GM18508 (cell line): ENCODE data around the gene MATN1.

Experiments
- ATAC-seq: cut with Tn5 transposase; IDR thresholded peaks from one replicate; pipeline ENCODE4 v1.9.1; 2021; ENCODE audit warnings: moderate number of reproducible peaks; ENCODE audit not compliant: insufficient read depth, unreplicated experiment

MATN1 gene

DNA sequence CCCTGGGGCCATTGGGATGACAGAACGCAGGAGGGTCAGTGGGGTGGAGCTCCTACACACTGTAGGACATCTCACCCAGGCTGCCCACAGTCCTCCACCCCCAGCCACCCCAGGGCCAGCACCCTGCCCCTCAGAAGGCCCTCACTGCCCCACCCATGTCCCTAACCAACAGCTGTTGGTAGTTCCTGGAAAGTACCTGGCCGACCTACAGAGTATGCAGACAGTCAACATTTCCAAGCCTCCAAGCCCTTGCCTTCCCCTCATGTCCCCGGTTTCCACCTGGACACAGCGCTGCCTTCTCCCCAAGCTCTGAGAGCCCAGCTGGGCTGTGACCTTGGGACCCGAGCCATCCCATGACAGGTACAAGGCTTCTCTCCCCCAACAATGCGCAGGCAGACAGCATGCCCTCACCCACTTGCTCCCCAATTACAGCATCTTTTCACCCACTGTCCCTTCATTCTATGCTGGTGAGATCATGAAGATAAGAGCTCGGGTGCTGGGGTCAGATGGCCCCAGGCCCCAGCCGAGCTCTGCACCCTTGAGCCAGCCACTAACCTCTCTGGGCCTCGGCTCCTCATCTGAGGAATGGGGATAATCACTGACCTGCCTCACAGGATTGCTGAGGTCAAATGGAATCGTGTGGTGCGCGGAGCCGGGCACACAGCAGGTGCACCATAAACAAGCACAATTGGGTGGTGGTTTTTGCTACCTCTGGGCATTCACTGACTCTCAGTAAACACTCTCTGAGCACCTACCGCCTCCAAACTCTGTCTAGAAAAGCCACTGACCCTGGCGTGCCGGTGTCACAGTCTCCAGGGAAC is 23.0 kb upstream of the MATN1 start:
- no peak for ATAC-seq

DNA sequence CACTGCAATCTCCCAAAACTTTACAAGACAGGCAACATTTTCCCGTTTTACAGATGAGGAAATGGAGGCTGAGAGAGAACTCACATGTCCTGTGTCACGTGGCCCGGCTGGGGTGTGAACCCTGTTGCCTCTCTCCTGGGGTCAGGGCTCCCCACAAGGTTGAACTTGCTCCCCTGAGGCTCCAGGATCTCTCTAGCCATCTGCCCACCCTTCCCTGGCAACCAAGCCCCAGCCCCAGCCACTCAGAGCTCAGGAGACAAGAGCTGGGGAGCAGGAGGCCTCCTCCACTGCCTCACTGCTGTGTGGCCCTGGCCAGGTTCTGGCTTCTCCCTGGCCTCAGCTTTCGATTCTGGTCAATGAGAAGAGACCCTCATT is 22.4 kb upstream of the MATN1 start:
- ATAC-seq, result no peak

GRCh38 chr1:30745156-30745833 is 21.9 kb upstream of the MATN1 start:
- no peak for ATAC-seq

- no peak for ATAC-seq
Measured at GRCh38 chr1:30744060-30744756, 20.8 kb upstream of the MATN1 start.

DNA sequence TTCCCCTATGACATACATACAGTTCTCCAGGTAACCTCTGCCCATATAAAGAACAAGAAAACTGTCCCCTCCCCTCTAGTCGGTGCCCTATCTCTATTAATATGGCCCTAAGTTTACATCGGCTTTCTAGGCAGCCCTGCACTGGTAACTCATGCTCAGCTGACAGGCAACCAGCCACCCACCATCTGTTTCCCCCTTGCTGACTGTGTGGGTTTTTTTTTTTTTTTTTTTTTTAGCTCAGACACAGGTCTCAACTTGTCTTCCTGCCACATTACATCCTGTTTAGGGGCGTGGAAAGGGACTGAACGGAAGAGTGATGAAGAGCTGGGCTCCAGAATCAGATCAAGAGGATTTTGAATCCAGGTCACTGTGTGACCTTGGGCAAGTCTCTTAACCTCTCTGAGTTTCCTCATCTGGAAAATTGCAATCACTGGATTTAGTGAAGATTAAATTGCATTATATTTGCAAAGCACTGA is 20.2 kb upstream of the MATN1 start:
- no peak for ATAC-seq

DNA sequence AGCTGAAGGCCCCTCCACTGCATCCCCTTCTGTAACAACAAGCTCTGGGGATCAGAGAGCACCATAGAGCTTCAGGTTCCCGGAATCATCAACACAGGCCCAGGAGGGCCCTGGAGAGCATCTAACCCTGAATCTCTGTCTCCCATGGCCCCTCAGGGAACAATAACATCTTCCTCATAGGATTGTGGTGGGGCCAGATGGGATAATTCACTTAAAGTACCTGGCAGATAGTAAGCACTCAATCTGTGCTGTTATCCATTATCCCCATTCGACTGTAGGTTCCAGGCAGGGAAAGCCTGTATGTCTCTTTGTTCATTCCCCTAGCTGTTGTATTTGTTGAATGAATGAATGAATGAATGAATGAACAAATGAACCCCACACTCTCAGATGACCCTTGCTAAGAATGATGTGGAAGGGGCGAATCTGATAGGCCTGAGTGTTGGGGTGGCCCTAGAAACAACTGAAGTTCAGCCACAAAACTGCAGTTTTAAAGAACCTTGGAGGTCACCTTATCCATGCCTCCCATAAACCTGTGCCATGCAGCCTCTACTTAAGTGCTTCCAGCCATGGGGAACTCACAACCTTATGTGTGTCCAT is 19.7 kb upstream of the MATN1 start:
- no peak for ATAC-seq

DNA sequence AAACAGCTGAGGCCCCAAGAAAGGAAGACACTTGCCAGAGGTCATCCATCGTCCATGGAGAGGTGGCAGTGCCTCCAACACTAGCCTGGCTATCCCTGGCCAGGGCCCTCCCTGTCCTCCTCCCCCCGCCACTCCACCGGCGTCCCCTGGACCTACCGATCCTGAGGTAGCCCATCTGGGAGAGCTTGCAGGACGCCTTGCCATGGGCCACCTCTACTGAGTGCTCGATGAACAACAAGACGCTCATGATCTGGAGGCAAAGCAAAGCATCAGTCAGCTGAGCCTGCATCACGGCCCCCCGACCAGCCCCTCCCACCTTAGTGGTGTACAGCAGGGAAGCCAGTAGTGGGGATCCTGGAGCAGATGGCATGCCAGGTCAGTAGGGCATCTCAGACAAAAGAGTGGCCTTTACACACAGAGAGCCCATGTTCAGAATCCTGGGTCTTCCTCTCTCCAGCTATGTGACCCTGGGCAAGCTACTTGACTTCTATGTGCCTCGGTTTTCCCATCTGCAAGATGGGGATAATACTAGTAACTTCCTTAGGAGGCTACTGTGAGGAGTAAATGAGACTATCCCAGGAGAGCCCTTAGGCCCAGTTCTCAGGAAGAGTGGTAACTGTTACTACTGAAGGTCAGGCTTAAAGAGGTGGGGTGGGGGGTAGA is 19.0 kb upstream of the MATN1 start:
- no peak for ATAC-seq

- no peak for ATAC-seq
Measured at GRCh38 chr1:30741239-30741894, 18.0 kb upstream of the MATN1 start.

- ATAC-seq, result no peak
Measured at GRCh38 chr1:30740251-30741238, 17.2 kb upstream of the MATN1 start.

- ATAC-seq, result no peak
Measured at GRCh38 chr1:30739601-30740000, 16.2 kb upstream of the MATN1 start.

GRCh38 chr1:30738715-30739559 is 15.6 kb upstream of the MATN1 start:
- no peak for ATAC-seq

DNA sequence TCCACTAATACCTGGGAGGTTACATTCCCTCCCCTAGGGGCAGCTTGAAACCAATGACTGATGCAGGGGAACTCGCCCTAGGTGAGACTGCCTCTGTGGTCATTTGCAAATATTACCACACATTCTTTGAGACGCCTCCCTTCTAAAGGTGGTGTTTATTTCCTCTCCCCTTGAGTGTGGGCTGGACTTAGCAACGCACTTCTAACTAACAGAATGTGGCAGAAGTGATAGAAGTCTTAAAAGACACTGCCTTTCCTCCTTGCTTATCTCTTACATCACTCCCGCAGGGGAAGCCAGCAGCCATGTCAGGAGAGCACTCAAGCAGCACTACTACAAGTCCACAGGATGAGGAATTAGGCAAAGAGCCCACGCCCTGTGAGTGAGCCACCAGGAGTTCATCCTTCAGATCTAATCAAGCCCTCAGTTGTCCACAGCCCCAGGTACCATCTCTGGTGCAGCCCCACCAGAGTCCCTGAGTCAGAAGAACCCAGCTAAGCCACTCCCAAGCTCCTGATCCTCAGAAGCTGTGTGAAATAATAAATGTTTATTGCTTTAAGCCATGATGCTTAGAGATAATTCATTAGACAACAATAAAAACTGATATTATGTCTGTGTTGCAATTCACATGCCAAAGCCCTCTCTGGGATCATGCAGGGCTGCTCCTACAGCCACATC is 14.8 kb upstream of the MATN1 start:
- ATAC-seq, result no peak

DNA sequence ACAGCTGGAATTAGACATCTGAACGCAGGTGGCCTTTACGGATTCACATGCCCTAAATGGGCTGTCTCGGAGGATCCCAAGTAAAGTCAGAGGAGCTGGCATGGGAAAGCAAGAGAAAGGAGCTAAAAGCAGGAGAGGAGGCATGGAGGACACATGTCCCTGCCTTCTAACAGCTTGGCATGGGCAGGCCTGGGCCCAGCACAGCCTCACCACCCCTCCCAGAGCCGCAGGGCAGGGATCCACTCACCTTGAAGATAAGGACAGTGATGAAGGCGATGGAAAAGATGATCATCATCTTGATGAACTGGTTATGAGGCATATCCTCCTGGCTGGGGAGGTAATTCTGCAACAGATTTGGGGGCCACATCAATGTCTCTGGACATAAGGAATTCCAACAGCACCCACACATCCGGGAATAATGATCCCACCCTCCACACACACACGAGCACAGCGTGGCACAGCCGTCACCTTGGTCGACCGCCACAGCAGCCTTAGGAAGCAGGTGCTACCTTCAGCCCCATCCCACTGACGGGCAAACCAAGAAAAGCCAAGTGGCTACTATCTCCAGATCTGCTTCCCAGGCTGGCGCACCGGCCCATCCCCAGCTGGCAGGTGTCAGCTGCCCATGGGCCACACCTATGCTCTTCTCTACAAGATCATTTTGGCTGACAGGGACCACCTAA is 14.1 kb upstream of the MATN1 start:
- no peak for ATAC-seq

GRCh38 chr1:30735668-30736498 is 12.5 kb upstream of the MATN1 start:
- ATAC-seq, result no peak

DNA sequence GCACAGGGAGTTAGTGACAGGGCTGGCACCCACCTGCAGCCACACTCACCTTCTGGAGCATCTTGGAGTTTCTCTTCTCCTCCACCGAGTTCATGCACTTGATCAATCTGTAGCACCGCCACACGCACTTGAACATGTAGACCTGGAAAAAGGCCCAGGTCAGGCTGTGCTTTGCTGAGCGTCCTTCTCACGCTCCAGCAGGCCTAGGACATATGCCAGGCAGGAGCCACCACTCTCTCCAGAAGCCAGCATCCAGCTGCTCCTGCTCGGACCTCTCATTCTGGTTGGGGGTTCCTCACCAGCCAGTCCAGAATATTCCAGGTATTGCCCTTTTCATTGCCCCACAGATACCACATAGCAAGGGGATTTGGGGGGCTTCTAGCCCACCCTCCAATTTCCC is 11.7 kb upstream of the MATN1 start:
- ATAC-seq, result no peak

DNA sequence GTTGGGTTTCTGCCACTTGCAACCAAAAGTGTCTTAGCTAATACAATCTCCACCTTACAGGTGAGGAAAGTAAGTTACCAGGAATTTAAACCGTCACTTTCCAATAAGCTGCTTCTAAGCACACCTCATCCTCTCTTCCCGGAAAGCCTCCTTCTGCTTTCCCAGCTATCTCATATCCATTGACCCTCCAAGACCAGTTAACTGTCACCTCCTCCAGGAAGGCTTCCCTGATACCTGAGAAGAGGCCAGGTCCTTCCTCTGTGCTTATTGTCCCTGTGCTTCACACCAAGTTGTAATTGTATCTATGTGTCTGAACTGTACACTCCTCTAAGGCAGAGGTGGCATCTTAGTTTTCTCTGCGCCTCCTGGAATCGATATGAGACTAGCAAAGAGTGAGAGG is 11.2 kb upstream of the MATN1 start:
- no peak for ATAC-seq
